Measurements from ENCODE around the gene PLXNA2.

PLXNA2 gene

DNA sequence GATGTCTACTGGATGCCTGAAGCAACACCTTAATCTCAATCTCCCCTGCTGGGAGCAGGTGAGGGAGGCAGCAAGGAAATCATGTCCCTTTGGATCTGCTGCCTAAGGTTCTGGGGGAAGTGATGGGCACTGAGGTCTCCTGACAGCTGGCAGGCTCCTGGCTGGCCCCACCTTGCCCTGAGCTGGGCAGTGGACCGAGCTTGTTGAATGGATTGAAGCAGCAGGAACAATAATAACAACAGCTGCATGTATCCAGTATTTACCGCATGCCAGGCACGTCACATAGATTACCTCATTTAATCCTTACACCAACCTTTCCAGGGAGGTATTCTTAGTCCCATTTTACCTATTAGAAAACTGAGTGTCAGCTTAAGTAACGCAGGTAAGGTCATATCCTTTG is 133.9 kb downstream of the PLXNA2 start:
- FAIRE-seq: no peak

DNA sequence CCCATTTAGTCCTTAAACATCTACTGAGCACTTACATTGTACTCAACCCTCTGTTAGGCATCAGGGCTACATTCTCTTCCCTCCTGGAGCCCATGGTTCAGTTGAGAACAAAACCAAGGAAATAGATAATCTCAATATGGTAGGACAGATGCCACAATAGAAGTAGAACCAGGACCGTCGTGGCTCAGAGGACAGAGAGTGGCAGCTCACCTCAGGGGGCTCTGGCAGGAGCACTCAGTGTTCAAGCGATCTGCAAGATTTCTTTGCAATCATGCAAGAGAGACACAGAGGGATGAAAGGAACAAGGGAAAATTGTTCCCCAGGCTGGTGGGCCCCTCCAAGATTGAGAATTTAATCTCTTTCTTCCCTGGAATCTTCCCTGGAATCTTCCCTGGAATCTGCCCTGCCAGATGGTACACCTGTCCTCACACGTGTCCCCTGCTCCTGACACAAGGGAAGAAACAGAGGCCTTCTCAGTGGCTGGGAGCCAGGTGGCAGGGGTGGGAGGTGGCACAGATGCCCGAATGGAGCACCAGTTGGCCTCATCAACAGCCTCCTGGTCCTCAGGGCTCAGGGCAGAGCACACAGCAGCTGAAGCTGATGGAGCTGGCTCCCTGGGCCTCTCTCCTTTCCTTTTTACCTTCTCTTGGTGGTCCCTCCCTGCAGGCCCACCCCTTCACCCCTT is 135.4 kb downstream of the PLXNA2 start:
- no peak for FAIRE-seq

DNA sequence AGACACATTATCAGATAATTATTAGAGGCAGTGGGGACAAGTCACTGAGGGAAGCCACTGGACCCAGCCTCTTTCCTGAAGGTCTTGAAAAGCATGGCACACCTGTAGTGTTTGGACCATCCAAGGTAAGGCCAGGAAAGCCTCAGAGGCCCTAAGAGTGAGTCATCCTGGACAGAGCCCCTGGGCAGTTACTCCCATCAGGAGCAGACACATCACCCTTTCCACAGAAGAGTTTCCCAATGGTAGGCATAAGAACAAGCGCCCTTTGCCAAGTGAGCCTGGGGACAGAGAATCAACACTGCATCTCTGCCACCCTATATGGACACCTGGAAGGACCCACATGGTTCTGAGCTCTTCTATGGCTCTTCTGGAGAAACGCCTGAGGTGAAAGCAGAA is 136.0 kb downstream of the PLXNA2 start:
- FAIRE-seq: no peak

DNA sequence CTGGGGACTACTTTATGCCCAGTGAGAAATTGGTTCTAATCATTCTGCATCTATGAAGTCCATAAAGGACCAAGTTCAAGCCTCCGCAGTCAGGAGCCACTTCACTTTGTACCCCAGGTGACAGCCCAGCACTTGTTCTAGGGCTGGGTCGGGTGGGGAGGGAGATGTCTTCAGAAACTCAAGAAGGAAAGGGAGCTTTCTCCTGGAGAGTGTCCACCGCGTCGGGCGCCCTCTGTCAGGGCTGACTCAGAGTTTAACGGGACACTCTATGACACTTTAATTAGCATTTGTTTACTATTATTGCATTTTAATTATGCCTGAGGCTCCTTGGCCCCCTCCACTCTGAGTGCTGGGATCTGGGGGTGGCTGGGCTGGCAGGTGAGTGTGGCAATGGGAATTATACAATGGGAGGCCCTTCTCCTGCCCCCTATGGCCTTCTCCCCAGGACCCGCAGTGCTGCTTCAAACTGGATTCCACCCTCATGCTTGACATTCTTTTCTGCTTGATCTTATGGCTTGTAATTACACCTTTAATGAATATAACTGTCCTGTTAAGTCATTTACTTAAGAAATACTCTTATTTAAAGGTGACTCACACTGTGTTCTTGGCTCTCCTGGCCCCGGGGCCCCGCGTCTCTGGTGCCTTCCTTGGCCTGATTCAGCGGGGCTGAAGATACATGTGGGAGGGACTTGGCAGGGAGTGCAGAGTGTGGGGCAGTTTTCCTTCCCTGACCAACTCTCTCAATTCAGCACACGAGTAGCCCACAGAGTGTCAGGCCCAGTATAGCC is 136.6 kb downstream of the PLXNA2 start:
- FAIRE-seq: no peak

DNA sequence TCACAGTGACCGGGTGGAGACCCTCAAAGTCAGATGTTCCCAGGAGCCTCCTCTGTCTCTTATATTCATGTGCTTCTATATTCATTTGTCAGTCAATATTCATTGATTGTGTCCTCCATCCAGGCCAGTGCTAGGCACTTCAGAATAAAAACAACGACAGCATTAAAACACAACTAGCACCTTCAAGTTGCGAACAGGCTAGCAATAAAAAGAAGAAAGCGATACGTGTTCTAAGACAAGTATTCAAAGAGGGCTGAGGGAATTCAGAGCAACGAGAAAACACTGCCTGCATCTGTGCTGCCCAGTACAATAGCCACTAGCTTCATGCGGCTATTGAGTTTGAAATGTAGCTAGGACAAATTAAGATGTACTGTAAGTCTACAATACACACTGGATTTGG is 138.0 kb downstream of the PLXNA2 start:
- FAIRE-seq: no peak

DNA sequence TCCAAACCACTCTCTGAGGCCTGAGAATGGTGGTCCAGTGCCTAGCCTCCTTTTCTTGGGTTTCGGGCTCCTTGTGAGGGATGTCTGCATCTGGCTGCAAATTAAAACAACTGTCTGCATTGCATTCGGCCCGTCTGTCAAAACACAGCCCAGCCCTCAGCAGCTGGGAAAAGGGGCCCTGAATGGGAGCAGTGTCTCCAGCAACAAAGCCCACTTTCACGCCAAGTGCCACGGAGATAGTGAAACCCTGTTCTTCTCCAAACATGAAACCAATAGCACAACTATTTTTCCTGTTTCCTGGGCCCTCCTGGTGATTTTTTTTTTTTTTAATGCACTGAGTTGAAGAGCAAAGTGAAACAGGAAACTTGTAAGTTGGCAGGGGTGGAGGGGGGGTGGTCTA is 138.4 kb downstream of the PLXNA2 start:
- FAIRE-seq: no peak

GRCh38 chr1:208103597-208104513 is 140.3 kb downstream of the PLXNA2 start:
- FAIRE-seq: no peak

GRCh38 chr1:208101661-208102431 is 142.3 kb downstream of the PLXNA2 start:
- FAIRE-seq: no peak

- no peak for FAIRE-seq
These were observed 143.3 kb downstream of the PLXNA2 start for GRCh38 chr1:208100906-208101305.

- no peak for FAIRE-seq
These were observed 144.1 kb downstream of the PLXNA2 start for GRCh38 chr1:208100106-208100505.

- FAIRE-seq: no peak
These were observed 145.4 kb downstream of the PLXNA2 start for GRCh38 chr1:208098773-208099172.

GRCh38 chr1:208093754-208094719 is 150.1 kb downstream of the PLXNA2 start:
- FAIRE-seq: no peak

- no peak for FAIRE-seq
These were observed 151.1 kb downstream of the PLXNA2 start for GRCh38 chr1:208093046-208093445.

DNA sequence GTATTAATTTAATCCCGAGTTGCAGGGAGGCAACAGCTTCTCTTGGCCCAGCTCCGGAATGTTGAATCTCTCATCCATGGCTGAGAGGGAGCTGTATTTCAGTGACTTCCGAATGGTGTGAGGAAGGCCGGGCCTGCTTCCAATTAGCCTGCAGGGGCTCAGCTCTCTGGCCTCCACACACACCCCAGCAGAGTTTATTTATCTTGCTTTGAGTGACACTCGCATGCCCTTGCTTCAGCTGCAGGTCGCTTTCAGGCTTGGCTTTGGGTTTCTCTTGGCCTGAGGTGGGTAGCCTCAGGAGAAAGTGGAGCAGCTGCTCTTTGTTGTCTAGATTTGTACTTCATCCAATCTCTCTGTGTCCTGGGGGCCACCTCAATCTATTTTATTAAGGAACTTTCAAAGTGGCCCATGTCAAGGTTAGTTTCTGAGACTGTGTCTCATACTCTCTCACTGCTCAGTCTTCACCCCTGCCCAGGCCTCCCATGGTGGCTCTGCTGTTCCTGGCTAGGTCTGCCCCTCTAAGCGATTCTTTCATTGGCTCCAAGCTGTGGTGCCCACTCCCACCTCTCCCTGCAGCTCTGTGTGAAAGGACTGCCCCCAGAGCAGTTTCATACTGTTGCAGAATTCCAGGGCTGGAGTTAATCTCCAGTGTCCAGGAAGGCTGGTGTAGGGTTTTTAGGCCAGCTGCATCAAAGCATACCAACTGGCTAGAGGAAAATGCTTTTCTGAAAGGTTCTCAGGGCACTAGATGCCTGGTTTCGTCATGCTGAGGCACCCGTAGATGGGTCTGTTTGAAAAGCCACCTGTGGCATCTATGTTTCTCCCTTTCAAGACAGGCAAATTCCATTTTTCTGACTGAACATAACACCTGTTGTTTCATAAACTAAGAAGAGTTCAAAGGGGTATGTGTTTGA is 153.5 kb downstream of the PLXNA2 start:
- FAIRE-seq: no peak

DNA sequence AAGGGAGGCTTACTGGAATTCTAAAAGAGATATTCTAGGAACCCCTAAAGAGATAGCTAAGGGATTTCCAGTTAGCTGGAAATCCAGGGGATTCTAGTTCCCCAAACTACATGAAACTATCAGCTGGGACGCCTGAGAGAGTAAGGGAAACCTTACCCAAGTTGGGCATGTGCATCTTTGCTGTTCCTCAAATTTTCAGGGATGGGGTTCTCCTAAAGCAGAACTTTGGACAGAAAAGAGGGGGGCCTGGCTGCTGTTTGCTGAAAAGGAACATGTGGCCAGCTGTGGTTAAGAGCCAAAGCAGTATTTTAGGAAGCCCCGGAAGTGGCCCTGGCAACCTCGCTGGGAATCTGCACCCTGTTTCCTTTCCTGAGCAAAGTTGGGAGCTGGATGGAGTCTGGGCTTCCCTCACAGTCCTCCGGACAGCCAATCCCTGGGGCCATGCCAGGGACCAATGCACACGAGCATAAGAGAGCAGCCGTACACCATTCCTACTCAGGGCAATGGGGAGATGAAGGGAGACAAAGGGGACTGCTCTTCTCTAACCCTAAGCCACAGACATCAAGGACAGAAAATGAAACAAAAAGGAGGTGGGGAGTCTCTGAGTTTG is 154.3 kb downstream of the PLXNA2 start:
- FAIRE-seq: no peak

DNA sequence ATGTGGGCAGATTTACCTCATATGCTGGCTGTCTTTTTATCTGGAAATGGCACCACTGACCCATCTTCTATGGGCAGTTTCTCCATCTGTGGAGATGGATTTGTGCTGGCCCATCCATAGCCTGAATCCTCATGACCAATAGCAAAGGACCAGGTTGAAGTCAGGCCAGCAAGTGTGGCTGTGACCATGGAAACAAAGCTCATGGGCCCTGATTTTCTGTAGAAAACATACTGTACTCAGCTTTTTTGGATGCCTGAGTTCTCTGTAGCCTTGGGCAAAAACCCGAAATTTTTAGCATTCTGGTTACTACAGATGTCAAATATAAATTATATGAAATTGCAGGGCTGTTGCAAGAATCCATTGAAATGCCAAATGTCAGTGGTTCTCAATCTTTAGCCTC is 155.0 kb downstream of the PLXNA2 start:
- no peak for FAIRE-seq

GRCh38 chr1:208088319-208088718 is 155.9 kb downstream of the PLXNA2 start:
- no peak for FAIRE-seq

DNA sequence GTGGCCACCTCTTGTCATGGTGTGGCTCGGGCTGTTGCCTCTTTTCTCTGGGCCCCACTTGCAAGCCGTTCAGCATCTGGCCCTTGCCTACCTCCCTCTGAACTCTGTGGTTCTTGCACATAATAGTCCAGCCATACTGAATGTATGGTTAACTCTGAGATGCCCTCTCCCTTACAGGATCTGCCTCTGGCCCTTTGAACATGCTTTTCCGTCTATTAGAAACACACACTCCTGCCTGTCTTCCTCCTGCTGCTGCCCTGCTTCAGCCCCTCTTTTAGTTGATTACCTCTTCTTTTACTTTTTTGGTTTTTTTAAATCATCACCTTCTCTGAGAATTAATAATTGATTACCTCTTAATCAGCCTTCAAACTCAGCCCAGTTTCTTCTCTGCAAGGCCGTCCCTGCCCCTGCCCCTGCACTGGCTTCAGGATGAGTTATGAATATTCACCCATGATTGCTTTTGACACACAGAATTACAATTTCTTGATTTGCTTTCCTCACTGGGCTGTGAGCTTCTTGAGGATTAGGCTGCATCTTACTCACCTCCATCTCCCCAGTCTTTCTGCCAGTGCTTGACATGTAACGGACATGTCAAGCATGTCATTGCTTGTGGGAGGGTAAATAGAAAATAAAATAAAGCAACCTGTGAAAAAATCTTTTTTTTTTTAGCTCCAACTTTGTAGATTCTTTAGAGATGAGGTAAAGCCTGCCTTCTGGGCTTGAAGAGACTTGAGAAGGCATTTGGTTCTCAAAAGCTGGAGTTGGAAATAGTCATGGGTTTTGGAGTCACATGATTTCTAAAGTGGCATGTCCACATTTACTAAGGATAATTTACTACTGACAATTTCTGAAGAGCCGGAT is 158.3 kb downstream of the PLXNA2 start:
- no peak for FAIRE-seq

DNA sequence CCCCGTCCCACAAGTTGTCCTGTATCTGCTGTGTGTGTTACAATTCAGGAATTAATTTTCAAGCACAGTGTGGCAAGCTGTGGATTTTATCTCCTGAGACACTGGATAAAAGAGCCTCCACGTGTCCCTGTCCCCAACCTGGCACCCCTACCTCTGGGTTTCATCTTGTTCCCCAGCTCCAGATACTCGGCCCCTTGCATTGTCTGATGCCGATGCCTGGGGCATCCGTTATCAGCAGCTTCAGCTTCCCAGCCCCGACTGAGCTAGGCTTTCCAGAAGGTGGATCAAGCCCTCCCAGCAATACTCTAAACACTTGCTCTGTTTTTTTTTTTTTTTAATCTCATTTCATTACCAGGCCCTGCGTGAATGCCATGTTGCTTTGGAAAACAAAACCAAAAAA is 159.4 kb downstream of the PLXNA2 start:
- FAIRE-seq: no peak

All from endometrium (tissue), 2 donors.